ENCODE measurements around the gene IL22RA1. TPM values are rescaled to one million over a fixed set of nuclear protein-coding genes. Genes with fewer than 3 reads are reported as not detected.

Gene IL22RA1
- total and polyA plus RNA-seq, 2 donors from 2014 or later: 1.4 TPM

DNA sequence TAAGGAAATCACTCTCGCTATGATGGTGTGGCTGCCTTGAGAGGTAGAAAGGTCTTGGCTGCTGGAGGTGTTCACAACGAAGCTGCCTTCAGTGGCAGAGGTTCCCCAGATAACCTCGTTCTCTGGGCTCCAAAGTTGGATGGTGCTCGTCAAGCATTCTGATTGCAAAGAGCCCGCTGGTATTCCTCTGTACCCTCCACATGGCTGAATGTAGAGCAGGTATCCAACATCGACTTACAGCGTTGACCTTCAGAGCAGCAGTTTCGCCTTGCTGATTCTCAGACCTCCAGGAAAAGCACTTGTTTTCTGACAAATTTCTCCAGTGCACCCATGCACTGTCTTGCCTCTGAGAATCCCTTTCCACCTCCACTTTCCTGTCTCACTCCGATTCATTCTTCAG lies 4.3 kb upstream of the IL22RA1 start:
- Histone ChIP-seq H3K9ac (ENCODE audit: low read length in 3 of 3) (no peak overlapping the region), H3K36me3 (ENCODE audit: control insufficient read depth in 2 of 3, insufficient read depth in 3 of 3, low read length in 3 of 3) (no peaks in the 10 kb centered on the region), H3K27ac (ENCODE audit: low read depth in 2 of 2, low read length in 2 of 2) (no peak overlapping the region), H3K4me3 (ENCODE audit: low read length in 3 of 3) (no peak overlapping the region), H3K9me3 (ENCODE audit: control insufficient read depth in 2 of 3, insufficient read depth in 1 of 3, low read length in 3 of 3) (no peaks in the 10 kb centered on the region), H3K27me3 (ENCODE audit: control insufficient read depth, insufficient read depth, low read length) (no peaks in the 10 kb centered on the region), H3K4me1 (ENCODE audit: control insufficient read depth in 2 of 3, insufficient read depth in 2 of 3, low read depth in 1 of 3, low read length in 3 of 3) (peaks cover 0 to 9% (median 8%) of the 10 kb centered on the region in 3 donors)
- DNase-seq (no peak), FAIRE-seq (no peak)
- intact Hi-C loops (cut with DNase I): no loop called here
- TF ChIP-seq, protein P1, sequence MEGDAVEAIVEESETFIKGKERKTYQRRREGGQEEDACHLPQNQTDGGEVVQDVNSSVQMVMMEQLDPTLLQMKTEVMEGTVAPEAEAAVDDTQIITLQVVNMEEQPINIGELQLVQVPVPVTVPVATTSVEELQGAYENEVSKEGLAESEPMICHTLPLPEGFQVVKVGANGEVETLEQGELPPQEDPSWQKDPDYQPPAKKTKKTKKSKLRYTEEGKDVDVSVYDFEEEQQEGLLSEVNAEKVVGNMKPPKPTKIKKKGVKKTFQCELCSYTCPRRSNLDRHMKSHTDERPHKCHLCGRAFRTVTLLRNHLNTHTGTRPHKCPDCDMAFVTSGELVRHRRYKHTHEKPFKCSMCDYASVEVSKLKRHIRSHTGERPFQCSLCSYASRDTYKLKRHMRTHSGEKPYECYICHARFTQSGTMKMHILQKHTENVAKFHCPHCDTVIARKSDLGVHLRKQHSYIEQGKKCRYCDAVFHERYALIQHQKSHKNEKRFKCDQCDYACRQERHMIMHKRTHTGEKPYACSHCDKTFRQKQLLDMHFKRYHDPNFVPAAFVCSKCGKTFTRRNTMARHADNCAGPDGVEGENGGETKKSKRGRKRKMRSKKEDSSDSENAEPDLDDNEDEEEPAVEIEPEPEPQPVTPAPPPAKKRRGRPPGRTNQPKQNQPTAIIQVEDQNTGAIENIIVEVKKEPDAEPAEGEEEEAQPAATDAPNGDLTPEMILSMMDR (IDR thresholded peaks at IDR 0.05; ENCODE audit: borderline replicate concordance, extremely low read depth, insufficient read depth): no peak

GRCh38 chr1:24141311-24141997 lies 1.5 kb downstream of the IL22RA1 start:
- no peak overlapping the region for H3K4me3 ChIP-seq (ENCODE audit: low read length in 3 of 3)
- no peak overlapping the region for H3K27ac ChIP-seq (ENCODE audit: low read depth in 2 of 2, low read length in 2 of 2)
- TF ChIP-seq, protein P1 (IDR thresholded peaks at IDR 0.05; ENCODE audit: borderline replicate concordance, extremely low read depth, insufficient read depth): no peak
- FAIRE-seq (no peak), DNase-seq (no peak)
- intact Hi-C loops (cut with DNase I): no loop called here
- H3K36me3 ChIP-seq (ENCODE audit: control insufficient read depth in 2 of 3, insufficient read depth in 3 of 3, low read length in 3 of 3): no peaks in the 10 kb centered on the region
- H3K27me3 ChIP-seq (ENCODE audit: control insufficient read depth, insufficient read depth, low read length): no peaks in the 10 kb centered on the region
- H3K4me1 ChIP-seq (ENCODE audit: control insufficient read depth in 2 of 3, insufficient read depth in 2 of 3, low read depth in 1 of 3, low read length in 3 of 3): peaks cover 0 to 7% (median 4%) of the 10 kb centered on the region in 3 donors
- H3K9me3 ChIP-seq (ENCODE audit: control insufficient read depth in 2 of 3, insufficient read depth in 1 of 3, low read length in 3 of 3): no peaks in the 10 kb centered on the region
- no peak overlapping the region for H3K9ac ChIP-seq (ENCODE audit: low read length in 3 of 3)

DNA sequence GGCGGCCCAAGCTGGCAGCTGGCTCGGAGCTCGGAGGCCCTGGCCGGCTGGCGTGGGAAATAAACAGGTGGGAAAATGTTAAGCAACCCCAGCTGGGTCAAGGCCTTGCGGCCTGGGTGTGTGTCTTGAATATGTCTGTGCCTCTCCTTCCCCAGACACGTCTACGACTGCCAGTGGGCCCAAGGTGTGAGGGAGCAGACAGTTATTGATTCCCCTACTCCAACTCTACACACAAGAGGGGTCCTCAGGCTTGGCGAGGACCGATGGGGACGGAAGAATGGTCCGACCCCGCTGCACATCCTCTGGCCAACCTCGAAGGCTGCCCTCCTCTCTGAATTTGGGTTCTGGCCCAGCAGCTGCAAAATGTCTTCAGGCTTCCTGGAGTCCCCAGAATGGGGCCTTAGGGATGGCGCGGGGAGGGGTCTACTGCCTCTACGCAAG lies 2.2 kb downstream of the IL22RA1 start:
- Histone ChIP-seq H3K9me3 (ENCODE audit: control insufficient read depth in 2 of 3, insufficient read depth in 1 of 3, low read length in 3 of 3) (no peaks in the 10 kb centered on the region), H3K4me1 (ENCODE audit: control insufficient read depth in 2 of 3, insufficient read depth in 2 of 3, low read depth in 1 of 3, low read length in 3 of 3) (peaks cover 0 to 7% (median 4%) of the 10 kb centered on the region in 3 donors), H3K27ac (ENCODE audit: low read depth in 2 of 2, low read length in 2 of 2) (no peak overlapping the region), H3K27me3 (ENCODE audit: control insufficient read depth, insufficient read depth, low read length) (no peaks in the 10 kb centered on the region), H3K9ac (ENCODE audit: low read length in 3 of 3) (no peak overlapping the region), H3K4me3 (ENCODE audit: low read length in 3 of 3) (no peak overlapping the region), H3K36me3 (ENCODE audit: control insufficient read depth in 2 of 3, insufficient read depth in 3 of 3, low read length in 3 of 3) (no peaks in the 10 kb centered on the region)
- FAIRE-seq (no peak), DNase-seq (peak in 1 of 5 donors; percentile 52)
- TF ChIP-seq, protein P1 (IDR thresholded peaks at IDR 0.05; ENCODE audit: borderline replicate concordance, extremely low read depth, insufficient read depth): no peak
- intact Hi-C loops (cut with DNase I): no loop called here
